Stimulated activated CD4-positive, alpha-beta T cell treated with anti-CD3 and anti-CD28 coated beads, TNF-alpha, amount 100 ng/mL, for 24 hours (primary cell): ENCODE data around the gene PDE4D.

Experiments used
- DNase-seq, 3 experiments: peaks; one replicate each; pipeline ENCODE4 v3.0.0-alpha.2; 2020; ENCODE audit warnings: low read depth in 3 of 3

Gene PDE4D

DNA sequence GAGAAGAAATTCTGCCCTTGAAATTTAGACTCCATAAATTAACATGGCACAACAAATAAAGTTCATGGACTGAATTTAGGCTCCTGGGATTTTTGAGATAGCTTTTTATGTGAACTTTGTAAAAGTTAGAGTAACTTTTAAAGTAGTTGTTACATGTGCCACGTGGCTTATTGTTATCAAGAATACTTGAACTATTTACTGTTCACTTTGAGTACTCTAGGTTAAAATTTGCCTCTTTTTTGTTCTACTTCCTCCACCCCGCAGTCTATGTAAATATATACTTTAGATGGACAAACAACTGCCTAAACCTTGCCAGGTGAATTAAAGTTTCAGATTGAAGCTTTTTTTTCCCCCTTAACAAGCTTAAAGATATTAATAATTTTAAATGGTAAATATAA, 852.7 kb downstream of the PDE4D start:
- DNase-seq, result no peak

- no peak for DNase-seq
These were observed 853.3 kb downstream of the PDE4D start for GRCh38 chr5:59040024-59040803.

GRCh38 chr5:59039296-59040023, 854.1 kb downstream of the PDE4D start:
- DNase-seq, result peak; percentile 64 to 88 (median 71)

- DNase-seq, result peak in 1 of 3 experiments; percentile 20
These were observed 854.7 kb downstream of the PDE4D start for GRCh38 chr5:59038798-59039295.

DNA sequence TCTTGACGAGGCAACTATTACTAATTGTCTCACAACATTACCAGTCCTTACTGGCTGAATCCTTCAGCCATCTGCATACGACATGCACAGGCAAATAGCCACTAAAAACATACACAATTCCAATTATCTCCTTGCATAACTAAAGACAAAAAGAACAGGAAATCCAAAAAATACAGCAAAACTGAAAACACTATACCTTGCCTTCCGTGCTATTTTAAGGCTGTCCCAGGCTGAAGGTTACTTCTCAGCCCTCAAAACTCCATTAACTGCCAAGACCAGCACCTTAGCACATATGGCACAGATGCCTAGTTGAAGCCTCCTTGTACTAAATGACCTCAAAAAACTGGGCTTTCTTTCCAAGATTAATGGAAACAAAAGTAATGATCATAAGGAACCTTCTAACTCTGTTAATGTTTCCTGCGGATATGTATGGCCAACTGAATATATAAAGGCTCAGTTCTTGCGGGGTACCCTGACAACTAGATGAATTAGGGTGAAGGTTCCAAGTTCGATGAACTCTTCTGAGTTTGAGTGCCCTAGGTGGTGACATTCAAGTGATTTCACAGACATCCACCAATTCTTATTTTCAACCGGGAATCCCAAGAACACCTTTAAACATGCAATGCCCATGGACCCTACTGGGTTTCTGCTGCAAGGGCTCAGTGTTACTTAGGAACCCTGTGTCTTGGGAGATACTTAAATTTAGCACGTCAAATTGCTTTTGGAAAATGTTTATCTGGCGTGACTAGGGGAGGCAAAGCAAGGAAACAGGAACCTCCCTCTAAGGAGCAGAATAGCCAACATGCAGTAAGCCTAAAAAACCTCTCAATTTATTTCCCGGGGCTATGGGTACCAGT, 855.4 kb downstream of the PDE4D start:
- no peak for DNase-seq

GRCh38 chr5:59037453-59037852, 856.1 kb downstream of the PDE4D start:
- no peak for DNase-seq

DNA sequence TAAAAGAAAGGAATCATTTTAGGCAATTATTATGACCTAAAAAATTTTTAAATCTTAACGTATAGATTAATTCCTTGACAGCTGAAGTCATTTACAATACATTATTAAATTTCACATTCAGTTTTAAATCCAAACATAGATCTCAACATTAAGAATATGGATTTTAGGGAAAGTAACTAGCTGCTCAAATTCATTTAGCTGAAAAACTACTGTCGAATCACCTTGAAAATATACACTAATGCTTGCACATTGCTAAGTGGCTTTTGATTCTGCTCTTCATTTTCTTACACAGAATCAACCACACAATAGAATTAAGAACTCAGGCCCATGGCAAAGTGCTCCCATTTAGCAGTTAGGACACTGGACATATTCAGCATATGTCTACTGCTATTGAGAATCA, 856.5 kb downstream of the PDE4D start:
- no peak for DNase-seq

DNA sequence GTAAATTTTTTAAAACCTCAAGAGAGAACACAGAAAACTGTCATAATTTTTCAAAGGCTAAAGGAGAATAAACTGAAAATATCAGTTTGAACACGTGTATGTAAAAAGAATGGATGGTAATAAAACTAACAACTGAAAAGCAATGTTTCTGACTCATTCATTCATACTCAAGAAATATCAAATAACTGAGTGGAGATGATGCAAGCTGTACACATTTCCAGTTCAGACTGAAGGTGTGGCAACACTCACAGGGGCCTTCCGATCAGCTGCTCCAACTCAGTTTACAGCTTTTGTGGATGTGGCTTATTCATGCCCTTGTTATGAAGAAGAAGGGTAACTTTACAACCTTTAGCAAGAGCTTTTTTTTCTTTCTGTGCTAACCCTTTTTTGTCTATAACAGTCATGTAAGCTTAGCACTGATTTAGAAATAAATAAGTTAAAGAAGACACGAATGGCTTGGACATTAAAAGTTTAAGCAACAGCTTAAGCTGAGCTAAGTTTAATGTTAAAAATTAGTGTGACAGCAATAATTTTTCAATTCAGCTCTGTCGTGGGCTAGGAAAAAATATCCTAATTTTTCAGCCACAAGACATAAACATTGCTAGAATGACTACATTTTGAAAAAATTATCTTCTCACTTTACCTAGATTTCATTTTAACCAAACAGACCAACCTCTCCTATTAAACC, 857.1 kb downstream of the PDE4D start:
- peak in 1 of 3 experiments; percentile 25 for DNase-seq

GRCh38 chr5:59035681-59036080, 857.8 kb downstream of the PDE4D start:
- DNase-seq, result no peak

DNA sequence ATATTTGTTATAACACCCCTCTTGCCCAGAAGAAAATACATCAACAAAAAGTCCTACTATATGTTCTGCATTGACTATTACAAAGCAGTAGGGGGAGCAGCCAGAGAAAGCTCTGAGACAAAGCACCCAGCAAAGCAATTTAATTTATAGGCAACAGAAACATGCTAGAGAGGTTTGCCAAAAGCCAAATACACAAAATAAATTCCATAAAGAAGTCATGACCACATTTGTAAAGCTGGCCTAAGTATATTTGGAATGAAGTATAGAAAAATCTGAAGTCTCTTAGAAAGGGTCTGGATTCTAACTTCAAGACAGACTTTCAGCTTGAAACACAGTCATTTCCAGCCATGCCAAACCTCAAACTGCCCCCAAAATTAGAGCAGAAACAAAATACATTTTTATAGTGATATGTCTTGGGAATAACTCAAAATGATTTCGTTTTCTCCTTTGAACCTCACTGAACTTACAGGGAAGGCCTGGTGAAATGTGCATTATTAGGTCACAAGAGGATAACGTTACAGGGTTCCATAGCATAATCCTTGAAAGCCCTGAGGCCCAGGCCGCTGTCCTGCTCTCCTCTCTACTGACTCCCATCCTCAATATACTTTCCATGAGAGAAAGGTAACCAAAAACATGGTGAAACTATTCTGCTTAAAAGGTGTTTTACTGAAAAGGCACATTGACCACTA, 858.9 kb downstream of the PDE4D start:
- DNase-seq, result no peak

DNA sequence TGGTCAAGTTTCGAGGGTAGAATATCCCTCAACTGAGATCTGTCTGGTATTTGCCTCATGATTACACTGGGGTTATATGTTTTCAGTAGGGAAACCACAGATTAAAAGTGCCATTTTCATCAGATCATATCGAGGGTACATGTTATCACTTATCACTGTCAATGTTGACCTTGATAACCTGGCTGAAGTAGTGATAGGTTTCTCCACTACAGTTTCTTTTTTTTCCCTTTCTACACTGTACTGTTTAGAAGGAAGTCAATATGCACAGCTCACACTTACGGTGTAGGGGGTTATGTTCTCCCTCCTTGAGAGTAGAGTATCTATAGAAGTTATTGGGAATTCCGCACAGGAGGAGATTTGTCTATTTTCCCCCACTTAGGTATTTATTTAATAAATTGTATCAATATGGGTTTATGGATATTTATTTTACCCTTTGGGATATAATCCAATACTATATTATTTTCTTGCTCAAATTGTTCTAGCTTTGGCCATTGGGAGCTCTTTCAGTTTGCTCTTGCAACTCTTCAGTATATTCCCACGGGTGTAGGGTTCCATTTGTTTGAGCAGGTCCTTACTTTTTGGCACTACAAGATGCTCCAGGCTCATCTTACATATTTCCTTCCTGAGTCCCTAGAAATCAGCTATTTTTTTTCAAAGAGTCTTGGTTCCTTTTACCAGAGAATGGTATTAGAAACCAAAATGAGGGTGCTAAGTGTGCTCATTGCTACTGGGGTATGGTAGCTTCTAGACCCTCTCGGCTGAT, 866.2 kb downstream of the PDE4D start:
- no peak for DNase-seq

DNA sequence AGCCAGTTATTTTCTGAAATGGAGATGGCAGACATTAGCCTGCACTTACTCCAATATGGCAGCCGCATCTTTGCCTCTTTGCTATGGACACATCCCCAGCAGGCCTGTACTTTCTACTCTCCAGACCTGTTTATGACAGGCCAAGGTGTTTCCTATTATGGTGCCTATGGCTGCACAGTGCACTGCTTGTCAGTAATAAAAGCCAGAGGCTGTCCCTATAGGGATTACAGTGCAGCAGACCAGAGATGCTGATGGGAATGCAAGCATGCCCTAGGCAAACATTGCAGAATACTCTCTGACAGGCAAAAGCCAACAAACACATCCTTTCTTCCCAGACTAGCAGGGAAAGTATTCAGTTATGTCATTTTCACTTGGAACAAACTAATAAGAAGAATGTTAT, 867.8 kb downstream of the PDE4D start:
- no peak for DNase-seq

DNA sequence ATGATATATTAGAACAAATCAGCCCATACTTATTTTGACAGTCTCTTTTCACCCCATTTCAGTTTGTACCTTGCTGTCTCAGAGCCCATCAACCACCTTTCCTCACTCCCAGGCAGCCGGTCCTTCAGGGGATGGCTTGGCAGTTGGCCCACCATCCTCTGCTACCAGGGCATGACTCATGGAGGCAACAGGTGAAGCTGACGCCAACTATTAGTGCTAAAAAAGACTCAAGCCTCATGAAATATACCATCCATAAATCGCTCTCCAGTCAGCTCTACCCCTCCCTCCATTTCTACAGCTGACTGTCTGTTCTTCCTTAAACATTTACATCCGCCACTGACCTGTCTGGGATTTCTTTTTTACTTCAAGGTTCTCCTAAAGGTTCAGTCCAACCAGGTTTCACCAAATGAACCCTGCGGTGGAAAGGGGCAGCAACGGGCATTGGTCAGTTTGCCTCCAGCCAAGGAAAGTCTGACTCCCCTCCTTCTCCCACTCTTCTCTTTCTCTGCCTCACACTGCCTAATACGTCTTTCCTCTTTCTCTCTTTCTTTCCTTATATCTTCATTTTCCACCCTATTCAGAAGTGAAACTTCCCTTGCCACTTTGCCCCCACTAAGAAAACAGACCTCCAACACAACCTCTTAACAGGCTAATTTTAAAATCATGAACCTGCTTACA, 871.5 kb downstream of the PDE4D start:
- DNase-seq, result no peak

DNA sequence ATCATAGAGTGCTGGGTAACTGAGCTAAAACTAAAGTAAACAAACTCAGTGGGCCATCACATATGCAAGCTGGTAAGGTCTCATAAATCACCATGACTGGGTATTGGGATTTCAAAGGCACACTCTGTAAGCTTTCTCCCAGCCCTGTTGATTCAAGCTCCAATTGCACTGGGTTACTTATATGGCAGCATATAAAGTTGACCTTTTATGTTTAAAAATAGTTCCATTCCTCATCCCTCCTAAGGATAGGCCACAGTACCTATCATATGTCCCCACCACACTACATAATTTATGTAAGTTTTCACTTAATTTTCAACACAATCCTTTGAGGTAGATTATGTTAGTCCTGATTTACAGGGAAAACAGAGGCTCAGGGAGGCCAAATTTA, 872.2 kb downstream of the PDE4D start:
- DNase-seq, result no peak

- DNase-seq, result peak in 1 of 3 experiments; percentile 33
These were observed 872.8 kb downstream of the PDE4D start for GRCh38 chr5:59020611-59021285.

DNA sequence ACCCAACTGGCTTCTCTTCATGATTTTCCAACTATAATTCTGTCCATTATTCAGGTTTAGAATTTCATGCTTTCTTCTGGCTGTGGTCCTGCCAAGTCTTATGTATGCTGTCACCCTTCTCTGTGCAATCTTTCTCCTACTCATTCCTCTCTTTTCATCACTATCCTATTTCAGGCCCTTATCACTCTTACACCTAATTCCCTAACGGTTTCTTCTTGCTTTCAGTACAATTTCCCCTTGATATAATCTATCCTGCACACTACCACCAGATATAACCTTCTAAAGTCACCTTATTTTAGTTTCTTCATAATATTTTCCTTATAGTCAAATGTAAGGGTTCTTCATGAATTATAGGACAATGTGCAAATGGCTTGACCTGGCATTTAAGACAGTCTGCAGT, 874.4 kb downstream of the PDE4D start:
- no peak for DNase-seq

GRCh38 chr5:59016925-59017324, 876.6 kb downstream of the PDE4D start:
- DNase-seq, result no peak

DNA sequence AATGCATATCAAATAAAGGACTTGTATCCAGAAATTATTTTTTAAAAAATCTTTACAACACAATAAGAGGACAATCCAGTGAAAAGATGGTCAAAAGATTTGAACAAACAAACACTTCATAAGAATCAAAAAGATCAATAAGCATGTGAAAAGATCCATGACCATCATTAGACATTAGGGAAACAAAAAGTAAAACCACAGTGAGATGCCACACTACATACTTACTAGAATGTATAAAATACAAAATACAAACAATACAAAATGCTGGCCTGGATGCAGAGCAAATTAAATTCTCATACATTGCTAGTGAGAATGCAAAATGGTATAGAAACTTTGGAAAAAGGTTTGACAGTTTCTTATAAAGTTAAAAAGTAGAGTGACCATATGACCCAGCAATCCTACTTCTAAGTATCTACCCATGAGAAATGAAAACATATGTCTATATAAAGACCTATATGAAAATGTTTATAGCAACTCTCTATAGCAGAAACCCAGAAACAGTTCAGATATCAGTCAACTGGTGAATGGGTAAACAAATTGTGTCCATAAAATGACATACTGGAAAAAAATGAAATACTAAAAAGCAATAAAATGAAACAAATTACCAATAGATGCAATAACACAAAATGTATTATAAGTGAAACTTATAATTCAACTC, 884.6 kb downstream of the PDE4D start:
- DNase-seq, result no peak
